BJ (cell line): ENCODE results near the gene GSK3B. TPM values are rescaled to one million over a fixed set of nuclear protein-coding genes. Genes with fewer than 3 reads are reported as not detected.

ENCODE experiments used
- CTCF ChIA-PET: fragments of 350-600 bp; formaldehyde crosslinking; extraction: SDS; loops from one replicate; lab custom pipeline; 2021; ENCODE audit warnings: antibody characterized with exemption, inconsistent platforms; lab: Yijun Ruan, JAX
- POLR2A ChIA-PET: fragments of 300-600 bp; sonication (Branson Sonifier 250); formaldehyde crosslinking; extraction: SDS; loops from one replicate; lab custom pipeline; 2021; ENCODE audit warnings: antibody characterized with exemption; lab: Charles Lee
- DNase-seq: peaks from one replicate; pipeline ENCODE4 v3.0.0-alpha.2; 2011; ENCODE audit warnings: low read depth
- H3K27me3 ChIP-seq: 2 replicates; pipeline ENCODE4 v1.6.0; 2011; ENCODE audit warnings: low read length; ENCODE audit not compliant: control insufficient read depth, insufficient read depth
- H3K36me3 ChIP-seq: 2 replicates; pipeline ENCODE4 v1.5.1; 2011; ENCODE audit warnings: low read length; ENCODE audit not compliant: control insufficient read depth, insufficient read depth
- H3K4me3 ChIP-seq: 2 replicates; pipeline ENCODE4 v1.5.1; 2011; ENCODE audit warnings: low read depth, mild to moderate bottlenecking, control low read depth, low read length
- CTCF ChIP-seq: IDR thresholded peaks from 2 replicates; pipeline ENCODE4 v1.5.1; 2011; ENCODE audit warnings: low read depth, mild to moderate bottlenecking, control low read depth, inconsistent platforms, low read length, moderate library complexity; ENCODE audit not compliant: insufficient read depth
- polyA plus RNA-seq: library from polyadenylated mRNA; depleted of rRNA; stranded (reverse); fragments of >200 nt; gene quantifications from 2 replicates; pipeline ENCODE4 v1.2.3, GENCODE V29; 2011

The GSK3B gene
- polyA plus RNA-seq, 1 experiment, result 25.4 TPM

- no peak for TF ChIP-seq CTCF
- peaks cover 11% of the 10 kb centered on the region for H3K27me3 ChIP-seq
- DNase-seq, result no peak
- POLR2A ChIA-PET, result no interaction called here
- CTCF ChIA-PET, result interaction anchor here (1.1 kb wide), 1 partner anchor 9 kb away, joined by 3 read pairs; no protein-coding TSS in a partner anchor
- H3K4me3 ChIP-seq, result no peak overlapping the region
- no peaks in the 10 kb centered on the region for H3K36me3 ChIP-seq
Measured at GRCh38 chr3:119812491-119813058, 281.7 kb downstream of the GSK3B start.

GRCh38 chr3:119810018-119810435, 284.2 kb downstream of the GSK3B start:
- ChIA-PET CTCF (interaction anchor here (0.9 kb wide), 1 partner anchor 10 kb away, joined by 3 read pairs; no protein-coding TSS in a partner anchor), POLR2A (no interaction called here)
- DNase-seq, result no peak
- peak; percentile 47 for TF ChIP-seq CTCF
- no peaks in the 10 kb centered on the region for H3K36me3 ChIP-seq
- peaks cover 13% of the 10 kb centered on the region for H3K27me3 ChIP-seq
- peak overlapping the region; percentile 43 for H3K4me3 ChIP-seq

DNA sequence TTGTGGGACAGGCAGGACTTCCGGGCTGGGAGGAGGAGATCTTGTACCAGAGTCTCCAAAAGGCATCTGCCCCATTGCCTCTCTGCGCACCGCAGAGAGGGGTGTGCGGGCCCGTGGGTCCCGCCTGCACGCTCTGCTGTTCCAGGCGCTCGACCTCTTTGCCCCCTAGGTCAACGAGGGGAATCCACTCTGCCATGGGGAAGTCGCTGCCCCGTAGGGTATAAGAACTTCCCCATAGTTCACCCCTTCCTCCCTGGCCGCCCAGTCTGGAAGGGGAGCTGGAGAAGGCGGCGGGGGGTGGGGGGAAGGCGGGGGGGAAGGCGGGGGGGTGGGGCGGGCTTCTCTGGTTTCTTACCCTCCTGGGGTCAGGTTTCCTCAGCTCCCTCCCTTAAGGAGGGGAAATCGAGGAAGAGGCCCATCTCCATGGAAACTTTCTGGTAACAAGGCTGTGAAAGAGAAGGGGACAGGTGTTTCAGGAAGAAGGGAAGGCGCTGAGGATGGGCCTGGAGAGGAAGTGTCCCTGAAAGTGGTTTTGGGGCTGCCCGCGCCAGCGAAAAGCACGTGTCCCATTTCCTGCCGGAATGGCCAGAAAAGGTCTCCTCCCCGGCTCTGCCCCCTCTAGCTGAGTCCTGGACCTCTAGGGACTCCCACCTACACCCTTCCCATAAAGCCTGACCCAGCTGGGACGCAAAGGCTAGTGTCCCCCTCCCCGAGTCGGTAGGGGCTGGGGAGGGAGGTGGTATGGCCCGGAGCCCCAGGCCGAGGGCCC, 284.8 kb downstream of the GSK3B start:
- H3K36me3 ChIP-seq, result no peaks in the 10 kb centered on the region
- no peak for TF ChIP-seq CTCF
- DNase-seq, result no peak
- CTCF ChIA-PET, result no interaction called here
- H3K4me3 ChIP-seq, result peak overlapping the region; percentile 43
- POLR2A ChIA-PET, result no interaction called here
- peaks cover 11% of the 10 kb centered on the region for H3K27me3 ChIP-seq

DNA sequence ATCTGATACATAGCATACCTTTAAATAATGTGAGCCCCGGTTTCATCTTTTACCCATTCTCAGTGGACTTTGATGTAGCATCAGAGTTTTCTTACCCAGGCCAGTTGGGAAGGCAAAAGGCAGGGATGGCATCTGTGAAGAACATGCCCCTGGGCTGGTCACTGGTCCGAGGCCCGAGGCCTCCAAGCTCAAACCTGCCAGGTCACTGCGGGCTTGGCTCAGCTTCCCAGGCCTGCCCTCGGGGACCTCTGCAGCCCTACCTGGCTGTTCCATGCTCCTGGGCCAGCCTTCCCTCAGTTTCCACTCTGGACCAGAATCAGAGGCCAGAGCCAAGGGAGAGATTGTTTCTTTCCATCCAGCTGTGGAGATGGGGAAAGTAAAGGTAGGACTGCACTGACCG, 285.4 kb downstream of the GSK3B start:
- TF ChIP-seq CTCF, result no peak
- no peaks in the 10 kb centered on the region for H3K36me3 ChIP-seq
- POLR2A ChIA-PET, result no interaction called here
- CTCF ChIA-PET, result no interaction called here
- no peak overlapping the region for H3K4me3 ChIP-seq
- peaks cover 11% of the 10 kb centered on the region for H3K27me3 ChIP-seq
- no peak for DNase-seq

DNA sequence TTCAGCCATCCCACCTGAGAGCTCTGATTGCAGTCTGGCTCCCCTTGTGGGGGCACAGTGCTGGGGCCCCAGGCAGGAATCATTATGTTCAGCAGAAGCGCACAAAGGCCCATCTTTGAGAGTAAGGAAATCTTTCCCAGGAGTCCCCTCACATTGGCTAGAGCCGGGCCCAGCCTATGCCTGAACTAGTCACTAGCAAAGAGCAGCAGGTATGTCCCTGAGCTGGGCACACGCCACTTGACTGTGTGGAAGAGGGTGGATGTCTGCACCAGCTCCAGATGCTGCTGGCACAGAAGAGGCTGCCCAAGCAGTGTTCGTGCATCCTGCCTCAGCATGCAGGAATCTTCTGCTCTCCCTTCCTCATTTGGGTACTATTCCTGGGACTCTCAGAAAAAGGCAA, 286.0 kb downstream of the GSK3B start:
- DNase-seq, result no peak
- H3K4me3 ChIP-seq, result no peak overlapping the region
- H3K36me3 ChIP-seq, result no peaks in the 10 kb centered on the region
- TF ChIP-seq CTCF, result no peak
- ChIA-PET POLR2A (no interaction called here), CTCF (no interaction called here)
- peaks cover 11% of the 10 kb centered on the region for H3K27me3 ChIP-seq
